ENCODE data around the gene S100A7A. TPM values are rescaled to one million over a fixed set of nuclear protein-coding genes. Genes with fewer than 3 reads are reported as not detected.

Gene S100A7A
- total RNA-seq, 1 donor from 2014 or later: not detected

DNA sequence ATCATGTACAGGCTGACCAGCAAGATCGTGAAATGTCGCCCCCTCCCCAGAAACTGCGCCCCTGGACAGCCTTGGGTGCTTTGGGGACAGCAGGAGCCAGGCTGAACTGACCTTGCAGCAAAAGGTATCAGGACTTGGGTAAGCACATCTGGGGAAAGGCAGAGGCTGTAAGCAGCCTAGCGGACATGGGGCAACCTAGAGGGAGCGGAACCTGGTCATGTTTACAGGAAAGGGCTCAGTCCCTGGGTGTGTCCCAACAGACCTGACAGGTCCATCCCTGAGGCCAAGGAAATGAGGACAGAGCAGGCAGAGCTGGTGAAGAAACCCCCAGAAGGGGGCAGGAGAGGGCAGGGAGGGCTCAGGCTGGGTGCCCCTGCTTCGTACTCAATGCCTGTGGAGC lies 22.4 kb upstream of the S100A7A start:
- Histone ChIP-seq H3K36me3 (ENCODE audit: control insufficient read depth in 3 of 3, insufficient read depth in 3 of 3, low read length in 3 of 3) (no peaks in the 10 kb centered on the region), H3K4me1 (ENCODE audit: control insufficient read depth in 3 of 3, insufficient read depth in 3 of 3, low read length in 3 of 3) (peaks cover 5 to 22% (median 19%) of the 10 kb centered on the region in 3 donors), H3K4me3 (ENCODE audit: low read length in 3 of 3) (no peak overlapping the region), H3K9ac (ENCODE audit: low read depth in 1 of 3, low read length in 3 of 3) (no peak overlapping the region), H3K27me3 (ENCODE audit: control insufficient read depth in 3 of 3, insufficient read depth in 3 of 3, low read length in 3 of 3) (peaks cover 4 to 6% (median 4%) of the 10 kb centered on the region in 3 donors), H3K27ac (ENCODE audit: low read depth, low read length) (no peak overlapping the region), H3K9me3 (ENCODE audit: control insufficient read depth in 3 of 3, low read length in 3 of 3) (no peaks in the 10 kb centered on the region)

DNA sequence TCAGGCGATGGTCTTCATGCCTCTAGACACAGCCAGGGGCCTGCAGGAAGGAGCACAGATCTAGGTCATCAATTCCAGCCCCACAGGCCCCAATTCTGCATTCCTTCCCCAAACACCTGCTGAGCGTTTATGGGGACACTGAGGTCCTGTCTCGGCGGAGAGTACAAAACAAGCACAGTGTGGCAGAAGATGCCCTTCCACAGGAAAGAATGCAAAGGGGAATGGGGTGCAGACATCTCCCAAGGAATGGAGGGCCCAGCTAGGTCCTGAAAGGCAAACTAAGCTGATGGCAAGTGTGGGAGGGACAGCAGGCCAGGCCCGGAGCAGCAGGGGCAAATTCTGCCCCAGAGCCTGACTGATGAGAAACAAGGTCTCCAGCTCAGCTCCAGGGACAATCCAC lies 21.9 kb upstream of the S100A7A start:
- Histone ChIP-seq H3K36me3 (ENCODE audit: control insufficient read depth in 3 of 3, insufficient read depth in 3 of 3, low read length in 3 of 3) (no peaks in the 10 kb centered on the region), H3K4me3 (ENCODE audit: low read length in 3 of 3) (no peak overlapping the region), H3K9ac (ENCODE audit: low read depth in 1 of 3, low read length in 3 of 3) (no peak overlapping the region), H3K27ac (ENCODE audit: low read depth, low read length) (no peak overlapping the region), H3K27me3 (ENCODE audit: control insufficient read depth in 3 of 3, insufficient read depth in 3 of 3, low read length in 3 of 3) (peaks cover 5 to 6% (median 6%) of the 10 kb centered on the region in 3 donors), H3K4me1 (ENCODE audit: control insufficient read depth in 3 of 3, insufficient read depth in 3 of 3, low read length in 3 of 3) (peaks cover 5 to 22% (median 19%) of the 10 kb centered on the region in 3 donors), H3K9me3 (ENCODE audit: control insufficient read depth in 3 of 3, low read length in 3 of 3) (no peaks in the 10 kb centered on the region)

GRCh38 chr1:153395136-153395685 lies 21.1 kb upstream of the S100A7A start:
- Histone ChIP-seq H3K9ac (ENCODE audit: low read depth in 1 of 3, low read length in 3 of 3) (no peak overlapping the region), H3K27me3 (ENCODE audit: control insufficient read depth in 3 of 3, insufficient read depth in 3 of 3, low read length in 3 of 3) (peaks cover 6 to 8% (median 7%) of the 10 kb centered on the region in 3 donors), H3K36me3 (ENCODE audit: control insufficient read depth in 3 of 3, insufficient read depth in 3 of 3, low read length in 3 of 3) (no peaks in the 10 kb centered on the region), H3K9me3 (ENCODE audit: control insufficient read depth in 3 of 3, low read length in 3 of 3) (no peaks in the 10 kb centered on the region), H3K4me3 (ENCODE audit: low read length in 3 of 3) (no peak overlapping the region), H3K27ac (ENCODE audit: low read depth, low read length) (no peak overlapping the region), H3K4me1 (ENCODE audit: control insufficient read depth in 3 of 3, insufficient read depth in 3 of 3, low read length in 3 of 3) (peaks cover 5 to 22% (median 19%) of the 10 kb centered on the region in 3 donors)

- Histone ChIP-seq H3K4me1 (ENCODE audit: control insufficient read depth in 3 of 3, insufficient read depth in 3 of 3, low read length in 3 of 3) (peaks cover 2 to 17% (median 14%) of the 10 kb centered on the region in 3 donors), H3K9me3 (ENCODE audit: control insufficient read depth in 3 of 3, low read length in 3 of 3) (no peaks in the 10 kb centered on the region), H3K27ac (ENCODE audit: low read depth, low read length) (no peak overlapping the region), H3K27me3 (ENCODE audit: control insufficient read depth in 3 of 3, insufficient read depth in 3 of 3, low read length in 3 of 3) (peaks cover 6 to 8% (median 7%) of the 10 kb centered on the region in 3 donors), H3K9ac (ENCODE audit: low read depth in 1 of 3, low read length in 3 of 3) (no peak overlapping the region), H3K36me3 (ENCODE audit: control insufficient read depth in 3 of 3, insufficient read depth in 3 of 3, low read length in 3 of 3) (no peaks in the 10 kb centered on the region), H3K4me3 (ENCODE audit: low read length in 3 of 3) (no peak overlapping the region)
Observed at GRCh38 chr1:153395776-153396175, 20.5 kb upstream of the S100A7A start.

- Histone ChIP-seq H3K9ac (ENCODE audit: low read depth in 1 of 3, low read length in 3 of 3) (no peak overlapping the region), H3K27me3 (ENCODE audit: control insufficient read depth in 3 of 3, insufficient read depth in 3 of 3, low read length in 3 of 3) (peaks cover 6 to 8% (median 7%) of the 10 kb centered on the region in 3 donors), H3K9me3 (ENCODE audit: control insufficient read depth in 3 of 3, low read length in 3 of 3) (no peaks in the 10 kb centered on the region)
Observed at GRCh38 chr1:153396461-153396860, 19.9 kb upstream of the S100A7A start.

DNA sequence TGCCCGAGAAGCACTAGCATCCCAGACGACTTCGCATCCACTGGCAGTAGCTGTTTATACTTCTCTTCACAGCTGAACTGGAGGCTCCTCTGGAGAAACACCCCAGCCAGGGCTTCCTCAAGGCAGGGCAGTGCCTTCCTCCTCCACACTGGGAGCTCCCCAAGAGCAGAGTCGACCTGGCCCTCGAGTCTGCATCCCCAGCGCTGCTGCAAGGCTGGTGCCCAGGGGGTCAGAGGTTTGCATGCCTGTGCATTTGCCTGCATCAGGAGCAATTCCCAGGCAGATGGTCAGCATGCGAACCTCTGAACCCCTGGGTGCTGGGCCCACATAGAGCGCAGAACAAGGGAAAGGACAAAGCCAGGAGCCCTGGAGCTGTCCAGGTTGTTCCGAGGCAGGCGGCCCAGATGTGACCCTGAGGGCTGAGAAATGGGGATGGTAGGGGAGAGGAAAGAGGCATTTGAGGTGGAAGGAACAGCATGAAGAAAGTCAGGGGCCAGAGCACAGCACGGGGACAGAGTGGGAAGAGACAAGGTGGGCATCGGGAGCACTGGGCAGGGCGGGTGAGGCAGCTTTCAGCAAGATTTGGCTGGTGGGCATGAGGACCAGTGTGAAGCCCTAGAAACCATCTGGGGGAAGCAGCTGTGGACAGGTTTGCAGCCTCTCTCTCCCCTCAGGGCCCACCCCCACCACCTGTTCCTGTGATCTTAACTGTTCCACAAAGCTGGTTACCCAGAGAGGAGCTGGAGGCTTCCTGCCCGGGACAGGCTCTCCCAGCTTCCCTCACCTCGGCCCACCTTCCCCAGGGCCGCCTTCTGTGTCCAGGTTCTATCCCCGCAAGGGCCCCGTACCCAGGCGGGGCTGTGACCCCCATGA lies 19.0 kb upstream of the S100A7A start:
- no peak overlapping the region for H3K4me3 ChIP-seq (ENCODE audit: low read length in 3 of 3)
- H3K36me3 ChIP-seq (ENCODE audit: control insufficient read depth in 3 of 3, insufficient read depth in 3 of 3, low read length in 3 of 3): no peaks in the 10 kb centered on the region
- H3K4me1 ChIP-seq (ENCODE audit: control insufficient read depth in 3 of 3, insufficient read depth in 3 of 3, low read length in 3 of 3): peaks cover 0 to 8% (median 7%) of the 10 kb centered on the region in 3 donors
- H3K9me3 ChIP-seq (ENCODE audit: control insufficient read depth in 3 of 3, low read length in 3 of 3): no peaks in the 10 kb centered on the region
- peaks cover 6 to 8% (median 7%) of the 10 kb centered on the region in 3 donors for H3K27me3 ChIP-seq (ENCODE audit: control insufficient read depth in 3 of 3, insufficient read depth in 3 of 3, low read length in 3 of 3)
- no peak overlapping the region for H3K9ac ChIP-seq (ENCODE audit: low read depth in 1 of 3, low read length in 3 of 3)
- H3K27ac ChIP-seq (ENCODE audit: low read depth, low read length): no peak overlapping the region

More at GRCh38 chr1:153396461-153396860, 19.9 kb upstream of the S100A7A start:
- no peaks in the 10 kb centered on the region for H3K36me3 ChIP-seq (ENCODE audit: control insufficient read depth in 3 of 3, insufficient read depth in 3 of 3, low read length in 3 of 3)
- H3K4me1 ChIP-seq (ENCODE audit: control insufficient read depth in 3 of 3, insufficient read depth in 3 of 3, low read length in 3 of 3): peaks cover 2 to 10% (median 9%) of the 10 kb centered on the region in 3 donors
- H3K27ac ChIP-seq (ENCODE audit: low read depth, low read length): no peak overlapping the region
- no peak overlapping the region for H3K4me3 ChIP-seq (ENCODE audit: low read length in 3 of 3)

DNA sequence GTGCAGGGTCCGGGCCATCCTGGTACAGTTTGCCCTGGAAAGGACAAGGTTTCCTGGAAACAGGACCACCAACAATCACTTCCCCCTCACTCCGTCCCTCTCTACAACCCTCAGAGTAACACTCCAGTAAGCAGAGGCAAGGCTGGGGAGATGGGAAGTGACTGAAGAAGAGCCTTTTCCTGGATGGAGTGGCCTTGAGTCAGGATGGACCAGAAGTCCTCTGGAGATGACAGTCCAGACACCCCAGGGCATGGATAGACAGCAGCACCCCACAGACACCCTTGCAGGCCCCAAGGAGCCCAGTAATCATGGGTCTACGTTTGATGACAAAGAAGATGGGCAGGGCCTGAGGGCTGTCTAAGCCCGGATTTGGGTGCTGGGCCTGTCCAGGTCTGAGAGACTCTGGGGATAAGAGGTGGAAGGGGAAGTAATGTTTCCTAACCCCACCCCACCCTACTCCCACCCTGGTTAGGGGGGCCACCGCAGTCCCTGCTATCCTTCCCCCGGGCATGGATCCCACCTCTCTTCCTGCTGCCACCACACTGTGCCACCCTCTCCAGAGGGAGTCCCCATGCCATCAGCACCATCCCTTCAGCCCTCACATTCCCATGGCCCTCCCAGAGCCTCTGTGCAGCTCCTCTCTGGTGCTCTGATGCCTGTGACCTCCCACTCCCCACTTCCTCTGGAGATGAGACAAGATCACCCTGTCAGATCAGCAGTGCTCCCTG lies 18.2 kb upstream of the S100A7A start:
- Histone ChIP-seq H3K27me3 (ENCODE audit: control insufficient read depth in 3 of 3, insufficient read depth in 3 of 3, low read length in 3 of 3) (peaks cover 6 to 8% (median 7%) of the 10 kb centered on the region in 3 donors), H3K9me3 (ENCODE audit: control insufficient read depth in 3 of 3, low read length in 3 of 3) (no peaks in the 10 kb centered on the region), H3K4me1 (ENCODE audit: control insufficient read depth in 3 of 3, insufficient read depth in 3 of 3, low read length in 3 of 3) (peaks cover 0 to 8% (median 7%) of the 10 kb centered on the region in 3 donors), H3K9ac (ENCODE audit: low read depth in 1 of 3, low read length in 3 of 3) (no peak overlapping the region), H3K36me3 (ENCODE audit: control insufficient read depth in 3 of 3, insufficient read depth in 3 of 3, low read length in 3 of 3) (no peaks in the 10 kb centered on the region), H3K4me3 (ENCODE audit: low read length in 3 of 3) (no peak overlapping the region), H3K27ac (ENCODE audit: low read depth, low read length) (no peak overlapping the region)

DNA sequence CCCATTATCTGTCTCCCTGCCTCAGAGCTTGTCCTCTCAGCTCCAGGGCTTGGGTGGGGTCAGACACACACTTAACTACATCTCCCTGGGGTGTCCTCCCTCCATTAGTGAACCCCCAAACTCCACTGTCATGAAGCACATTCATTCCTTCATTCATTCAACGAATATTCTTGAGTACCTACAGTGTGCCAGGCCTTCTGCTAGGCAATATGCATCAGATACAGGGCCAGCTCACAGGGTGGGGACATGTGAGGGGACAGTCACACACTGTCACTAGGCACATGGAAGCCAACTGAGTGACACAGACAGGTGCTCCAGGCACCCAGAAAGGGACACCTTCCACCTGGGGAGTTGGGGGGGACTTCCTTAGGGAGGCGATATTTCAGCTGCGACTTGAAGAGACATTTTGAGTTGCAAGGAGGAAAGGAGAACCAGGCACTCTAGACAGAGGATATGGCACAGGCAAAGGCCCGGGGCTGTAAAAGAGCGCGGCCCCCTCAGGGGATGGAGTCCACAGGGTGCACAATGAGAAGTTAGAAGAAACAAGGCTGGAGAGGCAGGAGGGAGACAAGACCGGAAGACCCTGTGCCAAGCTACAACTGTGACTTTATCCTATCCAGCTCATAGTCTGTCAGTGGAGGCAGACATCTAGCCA lies 16.8 kb upstream of the S100A7A start:
- peaks cover 5 to 6% (median 5%) of the 10 kb centered on the region in 3 donors for H3K27me3 ChIP-seq (ENCODE audit: control insufficient read depth in 3 of 3, insufficient read depth in 3 of 3, low read length in 3 of 3)
- H3K4me1 ChIP-seq (ENCODE audit: control insufficient read depth in 3 of 3, insufficient read depth in 3 of 3, low read length in 3 of 3): peaks cover 0 to 8% (median 7%) of the 10 kb centered on the region in 3 donors
- no peaks in the 10 kb centered on the region for H3K9me3 ChIP-seq (ENCODE audit: control insufficient read depth in 3 of 3, low read length in 3 of 3)
- no peaks in the 10 kb centered on the region for H3K36me3 ChIP-seq (ENCODE audit: control insufficient read depth in 3 of 3, insufficient read depth in 3 of 3, low read length in 3 of 3)
- H3K4me3 ChIP-seq (ENCODE audit: low read length in 3 of 3): no peak overlapping the region
- H3K9ac ChIP-seq (ENCODE audit: low read depth in 1 of 3, low read length in 3 of 3): no peak overlapping the region
- no peak overlapping the region for H3K27ac ChIP-seq (ENCODE audit: low read depth, low read length)

DNA sequence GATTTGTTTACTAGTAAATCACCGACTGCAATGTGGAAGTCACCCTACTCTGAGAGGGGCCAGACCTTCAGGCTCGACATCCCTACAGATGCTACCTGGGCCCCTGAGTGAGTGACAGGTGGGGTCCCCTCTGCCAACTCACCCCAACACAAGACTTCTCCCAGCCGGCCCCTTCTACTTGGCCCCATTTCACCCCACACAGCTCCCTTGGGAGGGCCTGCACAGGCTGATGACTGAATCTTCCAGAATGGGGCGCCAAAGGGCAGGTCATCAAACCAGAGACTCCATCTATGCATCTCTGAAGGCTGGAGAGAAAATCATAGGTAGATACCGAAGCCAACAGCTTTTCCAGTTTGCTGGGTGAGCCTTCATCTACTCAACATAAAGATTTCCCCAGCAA lies 16.1 kb upstream of the S100A7A start:
- Histone ChIP-seq H3K9ac (ENCODE audit: low read depth in 1 of 3, low read length in 3 of 3) (no peak overlapping the region), H3K36me3 (ENCODE audit: control insufficient read depth in 3 of 3, insufficient read depth in 3 of 3, low read length in 3 of 3) (no peaks in the 10 kb centered on the region), H3K9me3 (ENCODE audit: control insufficient read depth in 3 of 3, low read length in 3 of 3) (no peaks in the 10 kb centered on the region), H3K27me3 (ENCODE audit: control insufficient read depth in 3 of 3, insufficient read depth in 3 of 3, low read length in 3 of 3) (peaks cover 5 to 6% (median 5%) of the 10 kb centered on the region in 3 donors), H3K4me1 (ENCODE audit: control insufficient read depth in 3 of 3, insufficient read depth in 3 of 3, low read length in 3 of 3) (peaks cover 0 to 2% (median 2%) of the 10 kb centered on the region in 3 donors), H3K27ac (ENCODE audit: low read depth, low read length) (no peak overlapping the region), H3K4me3 (ENCODE audit: low read length in 3 of 3) (no peak overlapping the region)

Measured in skeletal muscle tissue (tissue), 4 donors.